Hematopoietic multipotent progenitor cell treated with erythropoietin and hydrocortisone succinate and interleukin-3 and kit ligand, for 17 days (in vitro differentiated cells): ENCODE data around the gene SLC43A2.
A peak's percentile ranks its signal among the peaks of the same experiment; 100 is the strongest.

Experiments
- DNase-seq: peaks from one replicate; pipeline ENCODE4 v3.0.0-alpha.2; 2015; ENCODE audit warnings: low spot score

The SLC43A2 gene

GRCh38 chr17:1623057-1623630, 5.5 kb downstream of the SLC43A2 start:
- no peak for DNase-seq

GRCh38 chr17:1621273-1621954, 7.2 kb downstream of the SLC43A2 start:
- no peak for DNase-seq

GRCh38 chr17:1620486-1620885, 8.1 kb downstream of the SLC43A2 start:
- DNase-seq = no peak

- peak; percentile 69 for DNase-seq
These were observed 10.9 kb downstream of the SLC43A2 start for GRCh38 chr17:1617620-1618174.

GRCh38 chr17:1616101-1616500, 12.5 kb downstream of the SLC43A2 start:
- no peak for DNase-seq

- no peak for DNase-seq
These were observed 16.2 kb downstream of the SLC43A2 start for GRCh38 chr17:1612400-1612799.

GRCh38 chr17:1611715-1612114, 16.9 kb downstream of the SLC43A2 start:
- no peak for DNase-seq

- DNase-seq = no peak
These were observed 20.0 kb downstream of the SLC43A2 start for GRCh38 chr17:1608676-1609075.

- no peak for DNase-seq
These were observed 20.7 kb downstream of the SLC43A2 start for GRCh38 chr17:1607971-1608320.

- no peak for DNase-seq
These were observed 22.2 kb downstream of the SLC43A2 start for GRCh38 chr17:1606352-1606985.

GRCh38 chr17:1605681-1606351, 22.8 kb downstream of the SLC43A2 start:
- DNase-seq = no peak

- no peak for DNase-seq
These were observed 23.7 kb downstream of the SLC43A2 start for GRCh38 chr17:1604831-1605528.

GRCh38 chr17:1601571-1601970, 27.1 kb downstream of the SLC43A2 start:
- DNase-seq = no peak

- DNase-seq = no peak
These were observed 30.1 kb downstream of the SLC43A2 start for GRCh38 chr17:1598399-1599095.

GRCh38 chr17:1597861-1598342, 30.7 kb downstream of the SLC43A2 start:
- no peak for DNase-seq

GRCh38 chr17:1593630-1593931, 35.1 kb downstream of the SLC43A2 start:
- DNase-seq = no peak

GRCh38 chr17:1592751-1593629, 35.6 kb downstream of the SLC43A2 start:
- DNase-seq = no peak

GRCh38 chr17:1591474-1592090, 37.1 kb downstream of the SLC43A2 start:
- DNase-seq = no peak

GRCh38 chr17:1590747-1591473, 37.7 kb downstream of the SLC43A2 start:
- no peak for DNase-seq
